Measurements from ENCODE around the gene LIMA1.
"Not testable (repeated sequence)": the region's sequence is repeated elsewhere in the genome, so short reads cannot be mapped to it uniquely, and the experiment has no call there.

The LIMA1 gene

DNA sequence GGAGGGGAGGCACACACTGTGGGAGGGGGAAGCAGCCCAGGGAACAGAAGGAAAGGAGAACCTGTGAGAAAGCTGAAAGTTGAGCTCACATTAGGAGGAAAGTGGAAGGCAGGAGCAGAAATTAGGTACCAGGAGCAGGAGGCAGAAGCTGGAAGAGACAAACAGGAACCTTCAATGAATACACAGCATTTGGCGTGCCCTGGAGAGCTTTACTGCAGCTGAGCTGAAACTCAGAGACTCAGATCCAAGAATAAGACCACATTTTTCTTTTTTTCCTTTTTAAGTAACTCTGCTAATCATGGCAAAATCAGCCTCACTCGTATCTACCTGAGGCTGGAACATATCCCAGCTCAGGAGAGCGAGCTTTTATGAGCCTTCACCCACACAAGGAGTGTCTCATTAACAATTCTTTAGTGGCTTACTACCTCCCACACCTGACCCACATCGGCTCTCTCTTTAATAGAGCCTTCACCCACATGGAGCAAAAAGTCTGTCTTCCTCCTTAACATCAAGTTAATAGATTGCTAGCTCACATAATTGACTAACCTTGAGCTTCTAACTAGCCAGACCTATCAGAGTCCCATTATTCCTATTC lies 97.9 kb downstream of the LIMA1 start:
- no peak for DNase-seq

DNA sequence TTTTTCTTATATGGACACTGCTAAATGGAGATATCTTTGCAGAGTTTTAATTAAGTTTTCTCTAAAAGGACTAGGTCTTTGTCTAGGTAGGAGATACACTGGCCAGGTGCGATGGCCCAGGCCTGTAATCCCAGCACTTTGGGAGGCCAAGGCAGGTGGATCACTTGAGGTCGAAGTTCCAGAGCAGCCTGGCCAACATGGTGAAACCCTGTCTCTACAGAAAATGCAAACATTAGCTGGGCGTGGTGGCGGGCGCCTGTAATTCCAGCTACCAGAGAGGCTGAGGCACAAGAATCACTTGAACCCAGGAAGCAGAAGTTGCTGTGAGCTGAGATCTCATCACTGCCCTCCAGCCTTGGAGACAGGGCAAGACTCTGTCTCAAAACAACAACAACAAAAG lies 99.1 kb downstream of the LIMA1 start:
- no peak for DNase-seq

DNA sequence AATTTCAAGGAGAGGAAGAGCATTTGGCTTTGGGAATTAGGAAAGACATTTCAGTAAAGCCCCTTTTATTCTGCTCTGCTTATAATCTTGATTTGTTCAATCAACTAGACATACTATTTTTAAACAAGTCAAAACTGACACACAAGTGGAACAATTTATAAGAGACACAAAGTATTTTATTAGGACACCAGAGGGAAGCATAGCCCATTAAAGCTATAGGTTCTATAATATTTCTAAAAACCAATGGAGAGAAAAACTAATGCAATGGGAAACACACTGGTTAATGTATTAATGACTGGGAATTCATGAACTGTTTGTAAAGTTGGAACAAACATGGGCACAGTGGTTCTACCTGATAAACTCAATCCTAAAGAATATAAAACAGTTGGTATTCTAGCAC lies 100.9 kb downstream of the LIMA1 start:
- no peak for DNase-seq

DNA sequence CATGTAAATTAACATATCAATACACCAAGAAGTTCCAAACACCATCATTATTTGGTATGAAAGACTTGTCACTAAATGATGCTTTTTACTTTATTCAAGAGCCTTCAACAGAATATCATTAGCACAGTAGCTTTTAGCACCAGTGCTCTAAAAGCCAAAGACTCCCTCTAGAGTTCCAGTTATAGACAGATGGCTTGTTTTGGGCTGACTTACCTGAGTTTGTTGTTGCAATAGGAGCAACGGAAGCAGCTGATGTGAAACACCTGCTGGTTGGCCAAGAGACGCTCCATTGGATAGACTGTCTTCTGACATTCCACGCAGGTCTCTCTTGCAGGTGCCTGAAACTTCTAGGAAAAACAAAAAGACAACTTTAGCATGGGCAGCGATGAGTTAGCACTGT lies 101.6 kb downstream of the LIMA1 start:
- no peak for DNase-seq

DNA sequence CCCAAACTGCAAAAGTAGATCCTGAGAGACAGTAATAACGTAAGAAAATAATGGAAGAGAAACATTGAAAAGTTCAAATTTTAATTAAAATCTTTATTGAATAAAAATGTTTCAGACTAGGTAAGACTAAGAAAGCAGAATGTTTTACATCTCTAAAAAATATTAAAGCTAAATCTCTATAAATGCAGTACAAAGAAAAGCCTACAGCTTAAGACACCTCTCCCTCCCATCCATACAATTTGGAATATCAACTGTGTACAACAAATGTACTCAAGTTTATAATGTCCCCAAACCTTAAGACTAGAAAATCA lies 107.6 kb downstream of the LIMA1 start:
- DNase-seq = no peak

DNA sequence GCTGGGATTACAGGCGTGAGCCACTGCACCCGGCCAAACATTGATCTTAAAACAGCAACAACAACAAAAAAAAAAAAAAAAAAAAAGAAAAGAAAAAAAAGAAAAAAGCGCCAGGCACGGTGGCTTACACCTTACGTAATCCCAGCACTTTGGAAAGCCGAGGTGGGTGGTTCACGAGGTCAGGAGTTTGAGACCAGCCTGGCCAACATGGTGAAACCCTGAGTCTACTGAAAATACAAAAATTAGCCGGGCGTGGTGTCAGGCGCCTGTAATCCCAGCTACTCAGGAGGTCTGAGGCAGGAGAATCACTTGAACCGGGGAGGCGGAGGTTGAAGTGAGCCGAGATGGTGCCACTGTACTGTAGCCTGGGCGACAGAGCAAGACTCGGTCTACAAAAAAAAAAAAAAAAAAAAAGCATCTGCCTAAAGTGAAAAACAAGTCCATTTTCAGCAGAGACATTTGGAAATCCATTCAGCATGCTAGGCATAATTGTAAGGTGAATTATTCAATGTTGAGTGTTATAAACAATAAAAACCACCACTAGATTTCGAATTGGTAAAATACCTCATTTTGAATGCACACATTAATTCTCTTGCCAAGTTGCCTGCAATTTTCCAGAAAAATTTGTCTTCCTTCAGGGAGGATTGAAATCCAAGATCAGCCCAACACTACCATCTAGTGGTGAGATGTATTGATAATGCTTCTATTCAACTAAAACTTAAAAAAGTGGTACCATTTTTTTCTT lies 108.2 kb downstream of the LIMA1 start:
- peak in 1 of 2 donors; percentile 69 for DNase-seq

DNA sequence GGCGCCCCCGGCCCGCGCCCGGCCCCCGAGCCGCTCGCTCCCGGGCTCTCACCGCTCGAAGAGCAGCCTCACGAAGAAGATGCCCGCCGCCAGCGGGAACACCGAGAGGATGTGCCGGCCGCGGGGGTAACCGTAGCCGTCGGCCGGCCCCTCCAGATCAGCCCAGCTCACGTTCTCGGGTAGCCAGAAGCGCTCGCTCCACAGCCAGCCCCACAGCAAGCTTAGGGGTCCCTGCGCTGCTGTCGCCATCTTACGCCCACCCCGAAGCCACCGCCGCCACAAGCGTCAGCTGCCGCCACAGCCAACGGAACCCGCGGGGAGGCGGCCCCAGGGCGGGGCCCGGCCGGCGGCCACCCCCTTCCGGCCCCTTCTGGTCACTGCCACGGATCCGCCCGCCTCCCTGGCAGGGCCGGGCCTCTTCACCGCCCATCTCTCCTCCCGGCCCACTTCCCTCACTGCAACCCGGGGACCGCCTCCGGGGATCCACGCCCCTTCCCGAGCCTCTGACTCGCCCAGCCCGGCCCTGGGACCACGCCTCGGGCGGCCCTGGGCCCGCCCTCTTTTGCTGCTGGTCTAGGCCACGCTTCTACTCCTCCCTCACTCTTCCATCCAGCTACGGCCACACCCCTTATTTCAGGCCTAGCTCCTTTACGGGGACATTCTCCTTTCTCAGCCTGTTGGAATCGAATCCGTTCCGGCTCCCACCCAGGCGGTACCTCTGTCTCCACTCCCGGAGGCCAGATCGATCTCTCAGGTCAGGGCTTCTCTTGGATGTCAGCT lies 116.1 kb downstream of the LIMA1 start, which contains the start of gene CERS5:
TSS of gene CERS5 (minus strand) at position 321 of the 780 bp plus-strand sequence. CDS start at position 249, 72 bp downstream.
- peak; percentile 98 for DNase-seq

DNA sequence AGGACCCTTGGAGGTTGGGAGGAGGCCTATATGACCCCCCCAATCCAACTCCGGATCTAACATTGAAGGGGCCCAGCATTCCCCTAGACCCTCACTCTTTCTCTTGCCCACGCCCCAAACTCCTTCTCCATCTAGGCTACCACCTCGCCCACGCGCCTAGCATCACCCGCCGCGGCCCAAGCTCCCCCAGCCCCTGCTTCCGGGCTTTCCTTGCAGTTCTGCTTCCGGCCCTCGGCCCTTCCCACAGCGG lies 116.6 kb downstream of the LIMA1 start:
- no peak for DNase-seq

DNA sequence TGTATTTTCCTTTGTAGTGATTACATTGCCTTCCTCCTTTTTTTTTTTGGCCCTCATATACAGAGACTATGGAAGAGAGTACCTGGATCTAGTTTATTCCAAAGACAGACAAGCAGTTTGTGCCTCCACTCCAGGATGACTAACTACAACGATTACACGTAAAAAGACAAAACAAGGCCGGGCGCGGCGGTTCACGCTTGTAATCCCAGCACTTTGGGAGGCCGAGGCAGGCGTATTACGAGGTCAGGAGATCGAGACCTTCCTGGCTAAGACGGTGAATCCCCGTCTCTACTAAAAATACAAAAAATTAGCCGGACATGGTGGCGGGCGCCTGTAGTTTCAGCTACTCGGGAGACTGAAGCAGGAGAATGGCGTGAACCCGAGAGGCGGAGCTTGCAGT lies 118.4 kb downstream of the LIMA1 start:
- no peak for DNase-seq

DNA sequence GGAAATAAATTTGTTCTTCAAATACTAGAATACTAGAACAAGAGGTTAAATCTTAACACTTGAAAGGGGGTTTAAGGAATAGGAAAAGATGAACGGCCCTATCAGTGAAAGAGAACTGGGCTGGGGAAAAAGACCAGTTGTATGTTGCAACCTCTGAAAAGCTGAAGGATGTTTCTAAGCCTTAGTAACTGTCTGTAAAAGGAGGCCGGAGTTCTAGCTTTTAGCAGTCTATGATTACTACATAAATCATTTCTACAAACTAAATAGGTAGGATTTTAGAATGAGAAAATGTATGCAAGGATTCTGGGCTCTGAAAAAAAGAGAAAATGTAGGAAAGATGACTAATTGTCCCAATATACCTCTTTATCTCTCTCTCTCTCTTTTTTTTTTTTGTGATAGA lies 121.1 kb downstream of the LIMA1 start:
- DNase-seq = no peak

DNA sequence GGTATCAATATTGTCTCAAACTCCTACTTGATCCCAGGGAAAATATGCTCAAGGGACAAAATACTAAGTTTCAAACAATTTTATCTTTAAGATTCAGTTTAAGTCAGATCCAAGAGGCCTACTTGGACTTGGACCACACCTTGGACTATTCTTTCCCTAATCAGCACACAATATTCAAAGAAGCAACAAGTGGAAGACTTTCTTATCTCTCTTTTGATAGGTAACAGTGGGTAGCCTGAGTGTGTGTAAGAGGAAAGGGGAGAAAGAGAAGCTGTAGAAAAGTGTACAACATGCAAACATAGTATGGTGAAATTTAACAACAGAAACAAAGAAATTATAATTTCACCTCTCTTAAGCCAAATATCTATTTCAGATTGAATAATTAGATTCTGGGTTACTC lies 122.7 kb downstream of the LIMA1 start:
- DNase-seq = no peak

DNA sequence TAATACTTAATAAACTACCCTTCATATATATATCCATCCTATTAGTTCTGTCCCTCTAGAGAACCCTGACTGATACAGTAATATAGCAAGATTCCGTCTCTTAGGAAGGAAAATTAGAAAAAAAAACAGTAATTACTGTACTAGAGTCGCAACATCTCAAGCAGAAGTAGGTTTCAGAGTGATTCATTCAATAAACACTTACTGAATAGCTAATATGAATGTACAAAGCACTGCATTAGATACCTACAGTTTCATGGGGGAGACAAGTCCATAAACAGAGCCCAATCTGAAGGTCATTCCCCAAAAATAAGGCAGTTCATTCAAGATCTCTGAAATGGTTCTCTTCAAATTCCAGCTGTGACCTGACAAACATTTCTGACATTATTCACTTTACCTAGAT lies 126.1 kb downstream of the LIMA1 start:
- DNase-seq = no peak

DNA sequence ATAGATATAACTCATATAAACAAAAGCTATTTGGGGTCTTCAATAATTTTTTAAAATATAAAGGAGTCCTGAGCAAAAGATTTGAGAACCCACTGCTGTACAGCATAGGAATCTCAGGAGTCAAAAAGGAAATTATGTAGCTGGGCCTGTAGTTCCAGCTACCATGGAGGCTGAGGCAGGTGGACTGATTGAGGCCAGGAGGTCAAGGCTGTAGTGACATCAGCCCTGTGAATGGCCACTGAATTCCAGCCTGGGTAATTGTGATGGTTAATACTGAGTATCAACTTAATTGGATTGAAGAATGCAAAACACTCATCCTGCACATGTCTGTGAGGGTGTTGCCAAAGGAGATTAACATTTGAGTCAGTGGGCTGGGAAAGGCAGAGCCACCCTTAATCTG lies 126.7 kb downstream of the LIMA1 start:
- DNase-seq = no peak

DNA sequence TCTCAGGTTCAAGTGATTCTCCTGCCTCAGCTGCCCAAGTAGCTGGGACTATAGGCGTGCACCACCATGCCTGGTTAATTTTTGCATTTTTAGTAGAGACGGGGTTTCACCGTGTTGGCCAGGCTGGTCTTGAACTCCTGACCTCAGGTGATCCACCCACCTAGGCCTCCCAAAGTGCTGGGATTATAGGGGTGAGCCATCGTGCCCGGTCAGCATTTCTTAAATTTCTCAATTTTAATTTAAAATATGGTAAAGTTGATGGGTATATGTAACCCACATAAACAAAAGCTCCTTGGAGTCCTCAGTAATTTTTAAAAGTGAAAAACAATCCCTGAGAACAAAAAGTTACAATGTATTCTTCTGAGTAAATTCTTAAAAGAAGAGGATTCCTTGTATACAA lies 128.4 kb downstream of the LIMA1 start:
- DNase-seq = not testable (repeated sequence)

DNA sequence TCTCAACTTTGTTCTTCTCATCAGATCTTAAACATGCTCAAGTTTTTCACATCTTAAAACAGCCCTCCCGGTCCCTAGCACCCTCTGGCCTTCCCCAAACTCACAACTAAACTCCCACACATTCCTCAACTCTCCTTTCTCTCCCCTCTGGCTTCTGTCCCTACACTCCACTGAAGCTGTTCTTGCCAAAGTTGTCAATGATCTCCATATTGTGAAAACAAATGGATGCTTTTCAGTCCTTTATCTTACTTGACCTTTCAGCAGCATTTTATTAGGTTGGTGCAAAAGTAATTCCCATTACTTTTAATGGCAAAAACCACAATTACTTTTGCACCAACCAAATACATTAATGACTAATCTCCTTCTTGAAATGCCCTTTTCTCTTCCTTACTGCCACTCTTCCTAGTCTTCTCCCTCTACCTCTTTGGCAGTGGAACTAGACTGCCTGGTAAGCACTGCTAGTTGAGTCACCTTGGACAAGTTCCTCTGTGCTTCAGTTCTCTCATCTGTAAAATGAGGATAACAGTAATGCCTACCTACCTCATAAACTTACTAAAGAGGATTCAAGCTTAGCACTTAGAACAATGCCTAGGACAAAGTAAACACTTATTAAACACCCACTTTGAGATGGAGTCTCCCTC lies 132.2 kb downstream of the LIMA1 start:
- DNase-seq = no peak

DNA sequence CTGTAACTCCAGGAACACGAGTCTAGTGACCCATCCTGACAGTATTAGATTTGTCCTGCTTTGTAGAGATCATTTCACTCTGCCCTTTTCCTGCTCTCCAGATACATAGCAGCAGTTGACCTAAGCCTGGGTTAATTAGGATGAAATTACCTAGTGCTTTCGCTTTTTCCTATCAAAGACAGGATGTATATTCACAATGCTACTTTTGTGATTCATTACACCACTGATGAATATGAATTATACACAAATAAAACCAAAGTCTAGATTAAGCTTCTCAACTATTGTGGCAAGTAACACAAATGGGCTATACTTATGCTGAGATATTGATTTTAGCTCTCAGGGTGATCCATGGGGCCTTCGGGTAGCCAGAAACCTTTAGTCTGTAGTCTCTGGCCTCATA lies 134.0 kb downstream of the LIMA1 start:
- DNase-seq = no peak

DNA sequence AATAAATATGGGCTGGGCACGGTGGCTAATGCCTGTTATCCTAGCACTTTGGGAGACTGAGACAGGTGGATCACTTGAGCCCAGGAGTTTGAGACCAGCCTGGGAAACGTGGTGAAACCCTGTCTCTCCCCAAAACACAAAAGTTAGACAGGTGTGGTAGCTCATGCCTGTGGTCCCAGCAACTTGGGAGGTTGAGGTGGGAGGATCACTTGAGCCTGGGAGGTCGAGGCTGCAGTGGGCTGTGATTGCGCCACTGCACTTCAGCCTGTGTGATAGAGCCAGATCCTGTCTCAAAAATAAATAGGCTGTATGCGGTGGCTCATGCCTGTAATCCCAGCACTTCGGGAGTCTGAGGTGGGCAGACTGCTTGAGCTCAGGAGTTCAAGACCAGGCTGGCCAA lies 135.3 kb downstream of the LIMA1 start:
- not testable (repeated sequence) for DNase-seq

DNA sequence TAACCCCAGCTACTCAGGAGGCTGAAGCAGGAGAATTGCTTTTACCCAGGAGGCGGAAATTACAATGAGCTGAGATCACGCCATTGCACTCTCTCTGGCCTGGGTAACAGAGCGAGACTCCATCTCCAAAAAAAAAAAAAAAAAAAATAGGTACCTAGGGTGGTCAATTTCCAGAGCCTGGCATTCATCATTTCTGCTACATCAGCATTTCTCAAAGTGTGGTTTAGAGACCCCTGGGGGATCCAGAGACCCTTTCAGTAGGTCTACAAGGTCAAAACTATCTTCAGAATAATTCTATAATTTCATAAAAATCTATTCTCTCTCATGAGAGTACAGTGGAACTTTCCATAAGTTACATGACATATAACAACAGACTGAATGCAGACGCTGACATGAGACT lies 136.0 kb downstream of the LIMA1 start:
- no peak for DNase-seq

DNA sequence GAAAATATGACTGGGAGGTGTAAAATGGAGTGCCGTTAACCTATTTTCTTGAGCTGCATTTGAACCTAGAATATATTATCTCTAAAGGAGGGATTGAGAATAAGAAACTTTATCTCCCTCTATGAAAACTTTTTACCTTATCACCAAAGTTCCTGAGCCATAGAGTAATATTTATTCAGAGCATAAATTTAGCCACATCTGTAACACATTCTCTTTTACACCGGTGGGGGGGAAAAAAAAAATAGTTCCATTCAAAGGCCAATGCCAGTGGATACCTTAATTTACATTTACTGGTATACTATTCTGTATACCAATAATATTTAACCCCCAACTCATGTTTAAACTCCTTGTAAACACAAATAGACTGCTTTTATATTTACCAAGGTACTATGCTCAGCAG lies 137.9 kb downstream of the LIMA1 start:
- DNase-seq = no peak

DNA sequence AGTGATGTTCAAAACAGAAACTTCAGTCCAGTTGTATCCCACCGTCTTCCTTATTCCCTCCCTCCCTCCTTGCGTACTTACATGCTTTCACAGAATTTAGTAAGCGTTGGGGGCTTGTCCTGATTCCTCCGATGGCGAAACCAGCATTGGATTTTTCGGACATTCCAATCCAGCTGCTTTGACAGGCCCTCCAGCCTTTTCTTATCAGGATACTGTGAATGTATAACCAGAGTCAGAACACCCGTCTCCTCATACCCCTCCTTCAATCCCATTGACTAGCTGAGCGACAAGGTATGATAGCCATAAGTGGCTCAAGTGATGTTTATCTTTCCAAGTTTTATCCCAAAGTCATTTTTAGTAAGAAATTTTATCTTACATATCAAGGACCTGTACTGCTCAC lies 140.3 kb downstream of the LIMA1 start:
- DNase-seq = no peak

DNA sequence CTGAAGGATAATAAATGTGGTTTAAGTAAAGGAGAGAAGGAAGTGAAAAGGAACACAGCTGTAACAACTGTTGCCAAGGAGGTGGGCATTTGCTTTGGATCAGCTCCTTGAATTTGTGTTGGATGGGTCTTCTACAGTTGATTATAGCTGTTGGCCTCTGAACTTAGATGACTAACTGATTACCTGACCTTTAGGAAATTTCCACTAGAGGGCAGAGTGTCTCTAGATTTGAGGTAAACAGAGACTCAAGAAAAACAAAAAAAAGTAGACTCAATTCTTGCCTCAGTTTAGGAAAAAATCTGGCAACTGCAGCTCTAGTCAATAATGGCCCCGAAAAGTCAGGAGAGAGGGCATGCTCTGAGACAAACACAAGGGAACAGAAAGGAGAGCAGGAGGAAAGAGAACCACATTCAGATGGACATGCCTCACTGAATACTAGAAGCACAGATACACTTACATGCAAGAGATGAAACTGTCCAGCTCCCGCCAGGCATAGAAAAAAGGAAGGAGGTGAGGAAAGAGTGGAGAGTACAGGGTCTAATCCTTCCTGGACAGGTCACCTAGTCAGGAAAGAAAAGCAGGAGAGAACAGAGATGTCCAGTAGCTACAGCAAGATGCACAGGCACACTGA lies 150.7 kb downstream of the LIMA1 start:
- DNase-seq = peak in 1 of 2 donors; percentile 68

DNA sequence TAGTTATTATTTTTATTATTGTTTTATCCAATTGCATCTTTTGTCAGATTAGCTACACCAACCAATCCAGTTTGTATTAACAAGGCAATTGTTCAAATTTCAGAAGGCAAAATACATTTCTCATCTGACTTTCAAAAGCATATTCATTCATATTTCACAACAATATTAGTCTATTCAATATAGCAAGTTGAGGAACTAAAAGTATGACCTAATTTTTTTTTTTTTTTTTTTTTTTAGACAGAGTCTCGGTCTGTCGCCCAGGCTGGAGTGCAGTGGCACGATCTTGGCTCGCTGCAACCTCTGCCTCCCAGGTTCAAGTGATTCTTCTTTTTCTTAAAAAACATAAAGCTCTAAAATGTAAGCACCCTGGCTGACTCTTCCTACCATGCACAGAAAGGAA lies 154.0 kb downstream of the LIMA1 start:
- no peak for DNase-seq

DNA sequence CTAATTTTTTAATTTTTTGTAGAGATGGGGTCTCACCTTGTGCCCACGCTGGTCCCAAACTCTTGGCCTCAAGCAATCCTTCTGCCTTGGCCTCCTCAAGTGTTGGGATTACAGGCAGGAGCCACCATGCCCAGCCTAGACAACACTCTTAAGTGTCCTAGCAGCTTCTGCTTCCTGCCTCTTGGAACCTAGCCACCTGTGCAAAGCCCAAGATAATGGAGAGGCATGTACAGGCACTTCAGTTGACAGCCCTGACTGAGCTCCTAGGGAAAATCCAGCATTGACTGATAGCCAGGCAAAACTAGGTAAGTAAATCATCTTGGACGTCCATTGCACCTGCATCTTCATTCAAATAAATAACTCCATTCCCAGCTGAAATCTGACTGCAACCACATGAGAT lies 155.8 kb downstream of the LIMA1 start:
- DNase-seq = no peak
